ENCODE data around the gene YTHDF1. TPM values are rescaled to one million over a fixed set of nuclear protein-coding genes. Genes with fewer than 3 reads are reported as not detected.

YTHDF1 gene
- total and polyA plus RNA-seq, 11 donors = 14.7 to 38.2 (median 22.5) TPM

GRCh38 chr20:63173552-63174191 is 42.3 kb downstream of the YTHDF1 start:
- Histone ChIP-seq H3K27ac (no peak overlapping the region), H3K9me3 (no peaks in the 10 kb centered on the region), H3K36me3 (no peaks in the 10 kb centered on the region), H3K4me1 (peaks cover 0 to 31% (median 11%) of the 10 kb centered on the region in 12 donors), H3K4me3 (no peak overlapping the region), H3K27me3 (peaks cover 58 to 71% (median 65%) of the 10 kb centered on the region in 9 donors)
- DNase-seq (no peak), ATAC-seq (no peak)
- TF ChIP-seq CTCF (IDR thresholded peaks at IDR 0.05) (no peak), POLR2A (IDR thresholded peaks at IDR 0.05) (no peak)
- intact Hi-C loops (cut with DNase I) = loop anchor here in 1 of 10 donors (10.0 kb wide), 1 partner anchor 119 kb away; no protein-coding TSS in a partner anchor
- WGBS, 4 donors = 34 to 45% (median 43%) methylated on average over 7 to 22 of the region's 22 CpGs

GRCh38 chr20:63172726-63173125 is 43.2 kb downstream of the YTHDF1 start:
- TF ChIP-seq POLR2A (IDR thresholded peaks at IDR 0.05) (no peak), CTCF (IDR thresholded peaks at IDR 0.05) (no peak)
- 30 to 48% (median 41%) methylated on average over 5 to 8 of the region's 8 CpGs for WGBS, 4 donors
- Histone ChIP-seq H3K27me3 (peaks cover 49 to 64% (median 58%) of the 10 kb centered on the region in 9 donors), H3K4me3 (no peak overlapping the region), H3K9me3 (no peaks in the 10 kb centered on the region), H3K27ac (no peak overlapping the region), H3K4me1 (peaks cover 0 to 21% (median 3%) of the 10 kb centered on the region in 12 donors), H3K36me3 (no peaks in the 10 kb centered on the region)
- DNase-seq = no peak
- ATAC-seq = no peak
- intact Hi-C loops (cut with DNase I) = loop anchor here in 1 of 10 donors (10.0 kb wide), 1 partner anchor 118 kb away; no protein-coding TSS in a partner anchor

- H3K4me3 ChIP-seq = no peak overlapping the region
- ATAC-seq (no peak), DNase-seq (no peak)
- H3K36me3 ChIP-seq = no peaks in the 10 kb centered on the region
- H3K27me3 ChIP-seq = peaks cover 42 to 56% (median 50%) of the 10 kb centered on the region in 9 donors
- H3K9me3 ChIP-seq = no peaks in the 10 kb centered on the region
- H3K4me1 ChIP-seq = peaks cover 0 to 14% (median 1%) of the 10 kb centered on the region in 12 donors
- intact Hi-C loops (cut with DNase I) = loop anchor here in 1 of 10 donors (10.0 kb wide), 1 partner anchor 117 kb away; no protein-coding TSS in a partner anchor
- TF ChIP-seq CTCF (IDR thresholded peaks at IDR 0.05) = no peak
- no peak for TF ChIP-seq POLR2A (IDR thresholded peaks at IDR 0.05)
- H3K27ac ChIP-seq = no peak overlapping the region
- WGBS, 4 donors = 72 to 80% (median 77%) methylated on average over 5 of the region's 5 CpGs
Measured at GRCh38 chr20:63171991-63172390, 43.9 kb downstream of the YTHDF1 start.

- Histone ChIP-seq H3K4me3 (no peak overlapping the region), H3K4me1 (peaks cover 0 to 2% (median 0%) of the 10 kb centered on the region in 12 donors), H3K9me3 (no peaks in the 10 kb centered on the region), H3K36me3 (no peaks in the 10 kb centered on the region), H3K27me3 (peaks cover 21 to 45% (median 27%) of the 10 kb centered on the region in 9 donors), H3K27ac (no peak overlapping the region)
- intact Hi-C loops (cut with DNase I) = loop anchor here in 1 of 10 donors (10.0 kb wide), 1 partner anchor 115 kb away; no protein-coding TSS in a partner anchor
- WGBS, 4 donors = 39 to 47% (median 43%) methylated on average over 6 of the region's 6 CpGs
- DNase-seq (no peak), ATAC-seq (no peak)
- TF ChIP-seq POLR2A (IDR thresholded peaks at IDR 0.05) = no peak
- TF ChIP-seq CTCF (IDR thresholded peaks at IDR 0.05) = no peak
Measured at GRCh38 chr20:63169681-63170080, 46.2 kb downstream of the YTHDF1 start.
